HG03460 (cell line): ENCODE results near the gene GALNTL6.
"Not testable (repeated sequence)": the region's sequence is repeated elsewhere in the genome, so short reads cannot be mapped to it uniquely, and the experiment has no call there.

Experiments used
- ATAC-seq: cut with Tn5 transposase; IDR thresholded peaks from one replicate; pipeline ENCODE4 v1.9.1; 2021; ENCODE audit not compliant: unreplicated experiment

The GALNTL6 gene

GRCh38 chr4:172963498-172964294 lies 1150.5 kb downstream of the GALNTL6 start:
- no peak for ATAC-seq

GRCh38 chr4:172970189-172970588 lies 1157.0 kb downstream of the GALNTL6 start:
- not testable (repeated sequence) for ATAC-seq

- no peak for ATAC-seq
Observed at GRCh38 chr4:172974586-172974985, 1161.4 kb downstream of the GALNTL6 start.

GRCh38 chr4:172975651-172976229 lies 1162.5 kb downstream of the GALNTL6 start:
- no peak for ATAC-seq

- not testable (repeated sequence) for ATAC-seq
Observed at GRCh38 chr4:172977491-172978041, 1164.4 kb downstream of the GALNTL6 start.

GRCh38 chr4:172978848-172979247 lies 1165.6 kb downstream of the GALNTL6 start:
- ATAC-seq: no peak

GRCh38 chr4:172979332-172979731 lies 1166.1 kb downstream of the GALNTL6 start:
- ATAC-seq: no peak

- no peak for ATAC-seq
Observed at GRCh38 chr4:172980219-172980618, 1167.0 kb downstream of the GALNTL6 start.

- ATAC-seq: no peak
Observed at GRCh38 chr4:172982151-172982590, 1169.0 kb downstream of the GALNTL6 start.

- no peak for ATAC-seq
Observed at GRCh38 chr4:172983014-172983413, 1169.8 kb downstream of the GALNTL6 start.

GRCh38 chr4:172983631-172984030 lies 1170.4 kb downstream of the GALNTL6 start:
- no peak for ATAC-seq

- no peak for ATAC-seq
Observed at GRCh38 chr4:172985552-172985951, 1172.3 kb downstream of the GALNTL6 start.

GRCh38 chr4:172986114-172986513 lies 1172.9 kb downstream of the GALNTL6 start:
- ATAC-seq: peak; percentile 71

- ATAC-seq: no peak
Observed at GRCh38 chr4:172989984-172990820, 1177.0 kb downstream of the GALNTL6 start.

- no peak for ATAC-seq
Observed at GRCh38 chr4:172992648-172993378, 1179.6 kb downstream of the GALNTL6 start.

- ATAC-seq: no peak
Observed at GRCh38 chr4:172995161-172995560, 1182.0 kb downstream of the GALNTL6 start.

- ATAC-seq: no peak
Observed at GRCh38 chr4:172995704-172996103, 1182.5 kb downstream of the GALNTL6 start.

- ATAC-seq: no peak
Observed at GRCh38 chr4:172996571-172997216, 1183.5 kb downstream of the GALNTL6 start.

- no peak for ATAC-seq
Observed at GRCh38 chr4:172997217-172997609, 1184.0 kb downstream of the GALNTL6 start.

GRCh38 chr4:172997856-172998255 lies 1184.7 kb downstream of the GALNTL6 start:
- ATAC-seq: no peak
